Measurements from ENCODE around the gene NUP35. TPM values are rescaled to one million over a fixed set of nuclear protein-coding genes. Genes with fewer than 3 reads are reported as not detected.

The NUP35 gene
- total and polyA plus RNA-seq, 2 experiments from 2014 or later = 57.4 to 65.3 TPM

- TF ChIP-seq, protein P1, sequence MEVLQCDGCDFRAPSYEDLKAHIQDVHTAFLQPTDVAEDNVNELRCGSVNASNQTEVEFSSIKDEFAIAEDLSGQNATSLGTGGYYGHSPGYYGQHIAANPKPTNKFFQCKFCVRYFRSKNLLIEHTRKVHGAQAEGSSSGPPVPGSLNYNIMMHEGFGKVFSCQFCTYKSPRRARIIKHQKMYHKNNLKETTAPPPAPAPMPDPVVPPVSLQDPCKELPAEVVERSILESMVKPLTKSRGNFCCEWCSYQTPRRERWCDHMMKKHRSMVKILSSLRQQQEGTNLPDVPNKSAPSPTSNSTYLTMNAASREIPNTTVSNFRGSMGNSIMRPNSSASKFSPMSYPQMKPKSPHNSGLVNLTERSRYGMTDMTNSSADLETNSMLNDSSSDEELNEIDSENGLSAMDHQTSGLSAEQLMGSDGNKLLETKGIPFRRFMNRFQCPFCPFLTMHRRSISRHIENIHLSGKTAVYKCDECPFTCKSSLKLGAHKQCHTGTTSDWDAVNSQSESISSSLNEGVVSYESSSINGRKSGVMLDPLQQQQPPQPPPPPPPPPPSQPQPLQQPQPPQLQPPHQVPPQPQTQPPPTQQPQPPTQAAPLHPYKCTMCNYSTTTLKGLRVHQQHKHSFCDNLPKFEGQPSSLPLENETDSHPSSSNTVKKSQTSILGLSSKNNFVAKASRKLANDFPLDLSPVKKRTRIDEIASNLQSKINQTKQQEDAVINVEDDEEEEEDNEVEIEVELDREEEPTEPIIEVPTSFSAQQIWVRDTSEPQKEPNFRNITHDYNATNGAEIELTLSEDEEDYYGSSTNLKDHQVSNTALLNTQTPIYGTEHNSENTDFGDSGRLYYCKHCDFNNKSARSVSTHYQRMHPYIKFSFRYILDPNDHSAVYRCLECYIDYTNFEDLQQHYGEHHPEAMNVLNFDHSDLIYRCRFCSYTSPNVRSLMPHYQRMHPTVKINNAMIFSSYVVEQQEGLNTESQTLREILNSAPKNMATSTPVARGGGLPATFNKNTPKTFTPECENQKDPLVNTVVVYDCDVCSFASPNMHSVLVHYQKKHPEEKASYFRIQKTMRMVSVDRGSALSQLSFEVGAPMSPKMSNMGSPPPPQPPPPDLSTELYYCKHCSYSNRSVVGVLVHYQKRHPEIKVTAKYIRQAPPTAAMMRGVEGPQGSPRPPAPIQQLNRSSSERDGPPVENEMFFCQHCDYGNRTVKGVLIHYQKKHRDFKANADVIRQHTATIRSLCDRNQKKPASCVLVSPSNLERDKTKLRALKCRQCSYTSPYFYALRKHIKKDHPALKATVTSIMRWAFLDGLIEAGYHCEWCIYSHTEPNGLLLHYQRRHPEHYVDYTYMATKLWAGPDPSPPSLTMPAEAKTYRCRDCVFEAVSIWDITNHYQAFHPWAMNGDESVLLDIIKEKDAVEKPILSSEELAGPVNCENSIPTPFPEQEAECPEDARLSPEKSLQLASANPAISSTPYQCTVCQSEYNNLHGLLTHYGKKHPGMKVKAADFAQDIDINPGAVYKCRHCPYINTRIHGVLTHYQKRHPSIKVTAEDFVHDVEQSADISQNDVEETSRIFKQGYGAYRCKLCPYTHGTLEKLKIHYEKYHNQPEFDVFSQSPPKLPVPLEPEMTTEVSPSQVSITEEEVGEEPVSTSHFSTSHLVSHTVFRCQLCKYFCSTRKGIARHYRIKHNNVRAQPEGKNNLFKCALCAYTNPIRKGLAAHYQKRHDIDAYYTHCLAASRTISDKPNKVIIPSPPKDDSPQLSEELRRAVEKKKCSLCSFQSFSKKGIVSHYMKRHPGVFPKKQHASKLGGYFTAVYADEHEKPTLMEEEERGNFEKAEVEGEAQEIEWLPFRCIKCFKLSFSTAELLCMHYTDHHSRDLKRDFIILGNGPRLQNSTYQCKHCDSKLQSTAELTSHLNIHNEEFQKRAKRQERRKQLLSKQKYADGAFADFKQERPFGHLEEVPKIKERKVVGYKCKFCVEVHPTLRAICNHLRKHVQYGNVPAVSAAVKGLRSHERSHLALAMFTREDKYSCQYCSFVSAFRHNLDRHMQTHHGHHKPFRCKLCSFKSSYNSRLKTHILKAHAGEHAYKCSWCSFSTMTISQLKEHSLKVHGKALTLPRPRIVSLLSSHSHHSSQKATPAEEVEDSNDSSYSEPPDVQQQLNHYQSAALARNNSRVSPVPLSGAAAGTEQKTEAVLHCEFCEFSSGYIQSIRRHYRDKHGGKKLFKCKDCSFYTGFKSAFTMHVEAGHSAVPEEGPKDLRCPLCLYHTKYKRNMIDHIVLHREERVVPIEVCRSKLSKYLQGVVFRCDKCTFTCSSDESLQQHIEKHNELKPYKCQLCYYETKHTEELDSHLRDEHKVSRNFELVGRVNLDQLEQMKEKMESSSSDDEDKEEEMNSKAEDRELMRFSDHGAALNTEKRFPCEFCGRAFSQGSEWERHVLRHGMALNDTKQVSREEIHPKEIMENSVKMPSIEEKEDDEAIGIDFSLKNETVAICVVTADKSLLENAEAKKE (CRISPR knock-in tag; IDR thresholded peaks at IDR 0.05) = no peak
- TF ChIP-seq JUNB (IDR thresholded peaks at IDR 0.05; ENCODE audit: unreplicated experiment) (no peak), NANOG (IDR thresholded peaks at IDR 0.05; ENCODE audit: borderline replicate concordance) (no peak)
Measured at GRCh38 chr2:183113630-183114029, 10.6 kb upstream of the NUP35 start (continued).

- no peak for ATAC-seq
- no peak for TF ChIP-seq NANOG (IDR thresholded peaks at IDR 0.05; ENCODE audit: borderline replicate concordance)
- no peak for TF ChIP-seq JUNB (IDR thresholded peaks at IDR 0.05; ENCODE audit: unreplicated experiment)
- TF ChIP-seq ZNF331 (CRISPR knock-in tag; IDR thresholded peaks at IDR 0.05; ENCODE audit: low read depth) = no peak
- no peak for TF ChIP-seq EZH2 (IDR thresholded peaks at IDR 0.05; ENCODE audit: low read depth, unreplicated experiment)
- TF ChIP-seq ZNF114 (CRISPR knock-in tag; IDR thresholded peaks at IDR 0.05) = no peak
- no peak for TF ChIP-seq EZH2phosphoT487 (IDR thresholded peaks at IDR 0.05; ENCODE audit: unreplicated experiment)
- TF ChIP-seq, protein P1 (CRISPR knock-in tag; IDR thresholded peaks at IDR 0.05) = no peak
Measured at GRCh38 chr2:183117226-183117625, 7.0 kb upstream of the NUP35 start.

More at GRCh38 chr2:183117226-183117625, 7.0 kb upstream of the NUP35 start:
- Mint-ChIP-seq H3K9me3 (no peaks in the 10 kb centered on the region; the same call in 2 of the 3 replicates), H3K36me3 (ENCODE audit: low read depth) (no peaks in the 10 kb centered on the region), H3K27ac (no peak overlapping the region), H3K27me3 (ENCODE audit: insufficient read depth, low read depth, poor library complexity) (no peaks in the 10 kb centered on the region), H3K4me3 (no peak overlapping the region), H3K4me1 (peaks cover 4% of the 10 kb centered on the region)
- Histone ChIP-seq H3K4me2 (no peak overlapping the region), H3F3A (replicated peaks; ENCODE audit: low read depth) (no peaks in the 10 kb centered on the region), H3K27ac (ENCODE audit: low read depth) (no peak overlapping the region), H2AFZ (no peak overlapping the region; the same call in 1 of the 2 replicates), H3K27me3 (ENCODE audit: insufficient read depth) (no peaks in the 10 kb centered on the region), H4K20me1 (replicated peaks; ENCODE audit: insufficient read depth) (no peaks in the 10 kb centered on the region), H3K9me2 (ENCODE audit: insufficient read depth) (no peaks in the 10 kb centered on the region), H3K4me1 (ENCODE audit: insufficient read depth) (no peaks in the 10 kb centered on the region), H3K36me3 (ENCODE audit: insufficient read depth) (no peaks in the 10 kb centered on the region), H3K79me2 (replicated peaks; ENCODE audit: insufficient read depth) (no peaks in the 10 kb centered on the region), H3K4me3 (no peak overlapping the region)
- no peak for DNase-seq (ENCODE audit: low spot score)

Measured in GM23338 (cell line).